ENCODE measurements around the gene PRLHR. TPM values are rescaled to one million over a fixed set of nuclear protein-coding genes. Genes with fewer than 3 reads are reported as not detected.

The PRLHR gene
- total and polyA plus RNA-seq, 2 of the 13 experiments (the other 11 are each of a cell fraction or from before 2014, with no cell fraction given): not detected

DNA sequence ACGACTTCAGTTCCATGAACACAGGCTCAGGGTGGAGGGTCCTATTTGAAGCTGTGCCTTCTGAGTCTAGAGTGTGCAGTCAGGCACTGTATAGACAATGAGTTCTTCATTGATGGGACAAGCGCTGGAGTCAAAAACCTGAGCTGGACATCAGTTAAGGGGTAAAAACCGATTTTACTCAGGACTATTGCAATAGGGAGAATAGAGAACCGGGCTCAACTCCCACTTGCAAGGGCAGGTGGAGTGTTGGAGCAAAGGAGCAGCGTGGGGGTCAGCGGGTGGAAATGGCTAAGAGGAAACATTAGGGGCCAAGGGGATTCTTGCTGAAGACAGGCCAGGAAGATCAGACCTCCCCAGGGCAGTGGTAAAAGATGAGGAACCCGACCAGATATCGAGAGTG, 28.5 kb downstream of the PRLHR start:
- Histone ChIP-seq H3K9ac (ENCODE audit: insufficient read depth, low read depth, low read length) (no peak overlapping the region), H3K36me3 (replicated peaks in 1 of 2; ENCODE audit: control insufficient read depth in 1 of 2, insufficient read depth in 2 of 2, low read length in 2 of 2) (no peaks in the 10 kb centered on the region), H3K4me3 (replicated peaks in 1 of 3; ENCODE audit: insufficient read depth in 1 of 3, low read depth in 2 of 3, low read length in 3 of 3) (no peak overlapping the region), H4K20me1 (ENCODE audit: insufficient read depth, low read length) (no peaks in the 10 kb centered on the region), H3K4me1 (ENCODE audit: insufficient read depth, low read length) (peaks cover 6% of the 10 kb centered on the region), H3K79me2 (ENCODE audit: insufficient read depth, low read length) (no peaks in the 10 kb centered on the region), H2AFZ (ENCODE audit: low read length) (no peak overlapping the region), H3K9me3 (ENCODE audit: low read length) (no peaks in the 10 kb centered on the region), H3K4me2 (ENCODE audit: low read depth, low read length) (no peak overlapping the region), H3K27ac (ENCODE audit: extremely low read length, insufficient read depth, low read length) (no peak overlapping the region), H3K27me3 (ENCODE audit: control insufficient read depth in 1 of 2, insufficient read depth in 2 of 2, low read length in 2 of 2) (peaks cover 0 to 27% of the 10 kb centered on the region in 2 experiments; a peak in 3 of 5 replicates)
- intact Hi-C loops (cut with micrococcal nuclease; ENCODE audit: unreplicated experiment) (loop anchor here (5.0 kb wide), 2 partner anchors 285 to 460 kb away; partner anchors contain the start of gene NANOS1), in situ Hi-C loops (cut with HindIII; ENCODE audit: extremely low pct_ligation_motif_present, low pct_unique_long_range_greater_than_20kb) (loop anchor here (5.0 kb wide), 1 partner anchor 150 kb away; no protein-coding TSS in a partner anchor)
- DNase-seq (ENCODE audit: low spot score): no peak
- no peak for TF ChIP-seq JARID2 (CRISPR knock-in tag; IDR thresholded peaks at IDR 0.05; ENCODE audit: insufficient replicate concordance)
- no peak for ATAC-seq
- POLR2A ChIA-PET: no interaction called here
- WGBS (ENCODE audit: low lambda C conversion rate): 37% methylated on average over 8 of the region's 8 CpGs
- BruUV-seq (replicated peaks): no TSS peak
- FAIRE-seq: no peak
- CTCF ChIA-PET (ENCODE audit: low intra/inter-chr PET ratio, low total read pairs): interaction anchor here (2.1 kb wide), 1 partner anchor 154 kb away, joined by 19 read pairs; no protein-coding TSS in a partner anchor

DNA sequence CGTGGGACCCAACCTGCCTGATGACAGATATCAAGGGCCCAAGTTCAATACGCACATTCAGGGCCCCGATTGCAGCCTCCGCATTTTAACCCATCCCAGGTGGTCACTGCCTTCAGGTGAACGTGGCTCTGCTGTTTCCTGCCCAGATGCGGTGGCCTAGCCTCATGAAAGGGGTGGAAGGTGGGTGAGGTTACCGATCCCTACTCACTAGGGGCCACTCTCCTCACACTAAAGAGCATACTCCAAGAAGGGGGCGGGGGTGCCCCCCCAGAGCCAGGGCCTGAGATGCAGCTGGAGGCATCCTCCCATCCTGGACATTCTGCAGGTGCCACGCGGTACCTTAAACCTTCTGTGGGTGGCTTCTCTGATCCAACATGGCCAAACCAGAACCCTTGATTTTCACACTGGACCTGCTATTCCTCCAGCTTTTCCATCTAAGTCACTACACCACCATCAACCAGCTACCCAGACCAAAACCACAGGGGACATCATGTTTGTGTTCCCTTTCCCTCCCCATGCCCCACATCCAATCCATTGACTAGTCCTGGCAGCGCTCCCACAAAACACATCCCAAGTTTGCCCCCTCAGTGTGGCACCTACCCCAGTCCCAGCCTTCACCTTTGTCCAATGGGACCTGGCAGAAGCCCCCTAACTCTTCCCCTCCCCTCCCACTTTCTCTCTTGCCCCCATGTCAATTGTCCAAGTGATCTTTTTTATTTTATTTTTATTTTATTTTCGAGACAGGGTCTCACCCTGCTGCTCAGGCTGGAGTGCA, 30.0 kb downstream of the PRLHR start:
- Histone ChIP-seq H3K36me3 (replicated peaks in 1 of 2; ENCODE audit: control insufficient read depth in 1 of 2, insufficient read depth in 2 of 2, low read length in 2 of 2) (no peaks in the 10 kb centered on the region), H2AFZ (ENCODE audit: low read length) (no peak overlapping the region), H3K27me3 (ENCODE audit: control insufficient read depth in 1 of 2, insufficient read depth in 2 of 2, low read length in 2 of 2) (peaks cover 0 to 27% of the 10 kb centered on the region in 2 experiments; a peak in 3 of 5 replicates), H3K79me2 (ENCODE audit: insufficient read depth, low read length) (no peaks in the 10 kb centered on the region), H3K4me2 (ENCODE audit: low read depth, low read length) (no peak overlapping the region), H4K20me1 (ENCODE audit: insufficient read depth, low read length) (no peaks in the 10 kb centered on the region), H3K27ac (ENCODE audit: extremely low read length, insufficient read depth, low read length) (no peak overlapping the region), H3K9ac (ENCODE audit: insufficient read depth, low read depth, low read length) (no peak overlapping the region), H3K4me3 (replicated peaks in 1 of 3; ENCODE audit: insufficient read depth in 1 of 3, low read depth in 2 of 3, low read length in 3 of 3) (no peak overlapping the region), H3K9me3 (ENCODE audit: low read length) (no peaks in the 10 kb centered on the region), H3K4me1 (ENCODE audit: insufficient read depth, low read length) (peaks cover 6% of the 10 kb centered on the region)
- intact Hi-C loops (cut with micrococcal nuclease; ENCODE audit: unreplicated experiment) (loop anchor here (5.0 kb wide), 2 partner anchors 287 to 462 kb away; partner anchors contain the start of gene NANOS1), in situ Hi-C loops (cut with HindIII; ENCODE audit: extremely low pct_ligation_motif_present, low pct_unique_long_range_greater_than_20kb) (loop anchor here (5.0 kb wide), 1 partner anchor 152 kb away; no protein-coding TSS in a partner anchor)
- WGBS (ENCODE audit: low lambda C conversion rate): 22% methylated on average over 8 of the region's 12 CpGs
- POLR2A ChIA-PET: no interaction called here
- CTCF ChIA-PET (ENCODE audit: low intra/inter-chr PET ratio, low total read pairs): no interaction called here
- no peak for FAIRE-seq
- no peak for ATAC-seq
- DNase-seq (ENCODE audit: low spot score): no peak
- BruUV-seq (replicated peaks): no TSS peak
- TF ChIP-seq, protein P1, sequence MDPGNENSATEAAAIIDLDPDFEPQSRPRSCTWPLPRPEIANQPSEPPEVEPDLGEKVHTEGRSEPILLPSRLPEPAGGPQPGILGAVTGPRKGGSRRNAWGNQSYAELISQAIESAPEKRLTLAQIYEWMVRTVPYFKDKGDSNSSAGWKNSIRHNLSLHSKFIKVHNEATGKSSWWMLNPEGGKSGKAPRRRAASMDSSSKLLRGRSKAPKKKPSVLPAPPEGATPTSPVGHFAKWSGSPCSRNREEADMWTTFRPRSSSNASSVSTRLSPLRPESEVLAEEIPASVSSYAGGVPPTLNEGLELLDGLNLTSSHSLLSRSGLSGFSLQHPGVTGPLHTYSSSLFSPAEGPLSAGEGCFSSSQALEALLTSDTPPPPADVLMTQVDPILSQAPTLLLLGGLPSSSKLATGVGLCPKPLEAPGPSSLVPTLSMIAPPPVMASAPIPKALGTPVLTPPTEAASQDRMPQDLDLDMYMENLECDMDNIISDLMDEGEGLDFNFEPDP (CRISPR knock-in tag; conservative IDR thresholded peaks at IDR 0.05): no peak
- TF ChIP-seq ZNF562 (CRISPR knock-in tag; IDR thresholded peaks at IDR 0.05; ENCODE audit: borderline replicate concordance) (no peak), SCMH1 (CRISPR knock-in tag; IDR thresholded peaks at IDR 0.05; ENCODE audit: borderline replicate concordance) (no peak), NFE2 (CRISPR knock-in tag; IDR thresholded peaks at IDR 0.05) (no peak), ZSCAN30 (CRISPR knock-in tag; IDR thresholded peaks at IDR 0.05) (no peak), ZNF264 (CRISPR knock-in tag; IDR thresholded peaks at IDR 0.05) (no peak), ATF7-NPFF (CRISPR knock-in tag; IDR thresholded peaks at IDR 0.05; ENCODE audit: low read depth) (no peak), GFI1 (CRISPR knock-in tag; IDR thresholded peaks at IDR 0.05; ENCODE audit: borderline replicate concordance) (no peak), SALL2 (CRISPR knock-in tag; IDR thresholded peaks at IDR 0.05) (no peak)
- TF ChIP-seq, protein P2, sequence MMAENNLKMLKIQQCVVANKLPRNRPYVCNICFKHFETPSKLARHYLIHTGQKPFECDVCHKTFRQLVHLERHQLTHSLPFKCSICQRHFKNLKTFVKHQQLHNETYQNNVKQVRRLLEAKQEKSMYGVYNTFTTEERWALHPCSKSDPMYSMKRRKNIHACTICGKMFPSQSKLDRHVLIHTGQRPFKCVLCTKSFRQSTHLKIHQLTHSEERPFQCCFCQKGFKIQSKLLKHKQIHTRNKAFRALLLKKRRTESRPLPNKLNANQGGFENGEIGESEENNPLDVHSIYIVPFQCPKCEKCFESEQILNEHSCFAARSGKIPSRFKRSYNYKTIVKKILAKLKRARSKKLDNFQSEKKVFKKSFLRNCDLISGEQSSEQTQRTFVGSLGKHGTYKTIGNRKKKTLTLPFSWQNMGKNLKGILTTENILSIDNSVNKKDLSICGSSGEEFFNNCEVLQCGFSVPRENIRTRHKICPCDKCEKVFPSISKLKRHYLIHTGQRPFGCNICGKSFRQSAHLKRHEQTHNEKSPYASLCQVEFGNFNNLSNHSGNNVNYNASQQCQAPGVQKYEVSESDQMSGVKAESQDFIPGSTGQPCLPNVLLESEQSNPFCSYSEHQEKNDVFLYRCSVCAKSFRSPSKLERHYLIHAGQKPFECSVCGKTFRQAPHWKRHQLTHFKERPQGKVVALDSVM (CRISPR knock-in tag; IDR thresholded peaks at IDR 0.05): no peak
- TF ChIP-seq, protein P3, sequence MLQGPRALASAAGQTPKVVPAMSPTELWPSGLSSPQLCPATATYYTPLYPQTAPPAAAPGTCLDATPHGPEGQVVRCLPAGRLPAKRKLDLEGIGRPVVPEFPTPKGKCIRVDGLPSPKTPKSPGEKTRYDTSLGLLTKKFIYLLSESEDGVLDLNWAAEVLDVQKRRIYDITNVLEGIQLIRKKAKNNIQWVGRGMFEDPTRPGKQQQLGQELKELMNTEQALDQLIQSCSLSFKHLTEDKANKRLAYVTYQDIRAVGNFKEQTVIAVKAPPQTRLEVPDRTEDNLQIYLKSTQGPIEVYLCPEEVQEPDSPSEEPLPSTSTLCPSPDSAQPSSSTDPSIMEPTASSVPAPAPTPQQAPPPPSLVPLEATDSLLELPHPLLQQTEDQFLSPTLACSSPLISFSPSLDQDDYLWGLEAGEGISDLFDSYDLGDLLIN (CRISPR knock-in tag; IDR thresholded peaks at IDR 0.05; ENCODE audit: borderline replicate concordance): no peak

Measured in HepG2 (cell line).